GM23338 (cell line): ENCODE results near the gene TNFRSF8. TPM values are rescaled to one million over a fixed set of nuclear protein-coding genes. Genes with fewer than 3 reads are reported as not detected.

ENCODE experiments used
- ATAC-seq: fragments of 200-7000 bp; cut with Tn5 transposase; 3 replicates; pipeline ENCODE4 v1.9.1; 2020
- DNase-seq: peaks from one replicate; pipeline ENCODE4 v3.0.0-alpha.2; 2015; ENCODE audit warnings: low spot score
- H2AFZ ChIP-seq: fragments of 200-600 bp; sonication (generic); 2 replicates; pipeline ENCODE4 v1.8.0; 2016; ENCODE audit warnings: antibody characterized with exemption, mild to moderate bottlenecking, moderate library complexity
- H3F3A ChIP-seq: fragments of 200-600 bp; sonication (generic); replicated peaks from 2 replicates; pipeline ENCODE4 v1.8.0; 2017; ENCODE audit warnings: antibody characterized with exemption, mixed run types, low read depth
- H3K27ac ChIP-seq: fragments of 200-600 bp; sonication (generic); 2 replicates; pipeline ENCODE4 v1.6.1; 2016; ENCODE audit warnings: low read depth
- H3K27me3 ChIP-seq: fragments of 200-600 bp; sonication (generic); 2 replicates; pipeline ENCODE4 v1.8.0; 2016; ENCODE audit warnings: mild to moderate bottlenecking, mixed run types, moderate library complexity; ENCODE audit not compliant: insufficient read depth
- H3K36me3 ChIP-seq: fragments of 200-600 bp; sonication (generic); 2 replicates; pipeline ENCODE4 v1.8.0; 2016; ENCODE audit warnings: mild to moderate bottlenecking; ENCODE audit not compliant: insufficient read depth
- H3K4me1 ChIP-seq: fragments of 200-600 bp; sonication (generic); 2 replicates; pipeline ENCODE4 v1.8.0; 2016; ENCODE audit warnings: mild to moderate bottlenecking, moderate library complexity; ENCODE audit not compliant: insufficient read depth
- H3K4me2 ChIP-seq: fragments of 200-600 bp; sonication (generic); 2 replicates; pipeline ENCODE4 v1.7.1; 2017; ENCODE audit warnings: mixed run types
- H3K4me3 ChIP-seq: fragments of 200-600 bp; sonication (generic); 2 replicates; pipeline ENCODE4 v1.6.1; 2016; ENCODE audit warnings: mixed run types
- H3K79me2 ChIP-seq: fragments of 200-600 bp; sonication (generic); replicated peaks from 2 replicates; pipeline ENCODE4 v1.8.0; 2017; ENCODE audit warnings: mild to moderate bottlenecking; ENCODE audit not compliant: insufficient read depth
- H3K9me2 ChIP-seq: fragments of 200-600 bp; sonication (generic); 2 replicates; pipeline ENCODE4 v1.8.0; 2017; ENCODE audit not compliant: insufficient read depth
- H4K20me1 ChIP-seq: fragments of 200-600 bp; sonication (generic); replicated peaks from 2 replicates; pipeline ENCODE4 v1.8.0; 2017; ENCODE audit warnings: mild to moderate bottlenecking; ENCODE audit not compliant: insufficient read depth
- H3K27ac Mint-ChIP-seq: 2 replicates; pipeline ENCODE4 v1.8.0; 2020; ENCODE audit warnings: inconsistent platforms, mild to moderate bottlenecking, moderate library complexity, mixed read lengths
- H3K27me3 Mint-ChIP-seq: 3 replicates; pipeline ENCODE4 v1.8.0; 2022; ENCODE audit warnings: low read depth, mild to moderate bottlenecking, moderate library complexity, mixed read lengths, inconsistent platforms; ENCODE audit not compliant: insufficient read depth, poor library complexity
- H3K36me3 Mint-ChIP-seq: 3 replicates; pipeline ENCODE4 v1.8.0; 2021; ENCODE audit warnings: low read depth, mild to moderate bottlenecking, inconsistent platforms, moderate library complexity, mixed read lengths
- H3K4me1 Mint-ChIP-seq: 3 replicates; pipeline ENCODE4 v1.8.0; 2020; ENCODE audit warnings: mild to moderate bottlenecking, inconsistent platforms, mixed read lengths
- H3K4me3 Mint-ChIP-seq: 3 replicates; pipeline ENCODE4 v1.8.0; 2021; ENCODE audit warnings: moderate library complexity, mild to moderate bottlenecking, inconsistent platforms, mixed read lengths
- H3K9me3 Mint-ChIP-seq: 3 replicates; pipeline ENCODE4 v1.8.0; 2020; ENCODE audit warnings: moderate library complexity, mild to moderate bottlenecking, inconsistent platforms, mixed read lengths
- CREB1 ChIP-seq: fragments of 250-450 bp; sonication (Bioruptor Pico); IDR thresholded peaks from 2 replicates; pipeline ENCODE4 v1.5.0; 2020; ENCODE audit warnings: low read depth, mild to moderate bottlenecking, moderate library complexity
- CTCF ChIP-seq, 2 experiments: fragments of 200-600 bp in 1 of 2; sonication (generic) in 1 of 2; conservative IDR thresholded peaks; 2 replicates each; pipeline versions ENCODE4 v1.5.1 to v1.6.1; 2016 to 2017; ENCODE audit warnings: antibody characterized with exemption in 2 of 2, low read depth in 2 of 2, mild to moderate bottlenecking in 2 of 2, moderate library complexity in 1 of 2
- ETS1 ChIP-seq: IDR thresholded peaks from 2 replicates; pipeline ENCODE4 v1.6.1; 2016; ENCODE audit warnings: antibody characterized with exemption
- EZH2phosphoT487 ChIP-seq: fragments of 200-600 bp; sonication (generic); IDR thresholded peaks from one replicate; pipeline ENCODE4 v1.8.1; 2018; ENCODE audit warnings: antibody characterized with exemption; ENCODE audit not compliant: unreplicated experiment
- JUNB ChIP-seq: IDR thresholded peaks from one replicate; pipeline ENCODE4 v1.6.1; 2016; ENCODE audit warnings: antibody characterized with exemption; ENCODE audit not compliant: unreplicated experiment
- NANOG ChIP-seq: IDR thresholded peaks from 2 replicates; pipeline ENCODE4 v1.6.1; 2016; ENCODE audit warnings: antibody characterized with exemption, borderline replicate concordance
- REST ChIP-seq: IDR thresholded peaks from one replicate; pipeline ENCODE4 v1.6.1; 2018; ENCODE audit warnings: antibody characterized with exemption; ENCODE audit not compliant: unreplicated experiment
- STAT1 ChIP-seq: IDR thresholded peaks from one replicate; pipeline ENCODE4 v1.6.1; 2016; ENCODE audit warnings: antibody characterized with exemption; ENCODE audit not compliant: unreplicated experiment
- ZNF114 ChIP-seq: fragments of 250-450 bp; sonication (Bioruptor Pico); IDR thresholded peaks from 2 replicates; pipeline ENCODE4 v1.5.0; 2020; ENCODE audit warnings: mild to moderate bottlenecking, moderate library complexity
- ZNF331 ChIP-seq: fragments of 250-450 bp; sonication (Bioruptor Pico); IDR thresholded peaks from 2 replicates; pipeline ENCODE4 v1.5.0; 2020; ENCODE audit warnings: low read depth, mild to moderate bottlenecking, moderate library complexity
- ZNF462 ChIP-seq: fragments of 250-450 bp; sonication (Bioruptor Pico); IDR thresholded peaks from 2 replicates; pipeline ENCODE4 v1.5.0; 2020; ENCODE audit warnings: mild to moderate bottlenecking, moderate library complexity
- polyA plus RNA-seq: library from polyadenylated mRNA; unstranded; fragments of >200 nt; fragmentation: Nextera tagmentation; extraction: Ambion mirVana; gene quantifications from 2 replicates; pipeline ENCODE4 v1.2.1, GENCODE V29; 2016
- total RNA-seq: library from RNA; depleted of rRNA; stranded (reverse); fragments of >200 nt; shearing (Covaris generic); gene quantifications from 2 replicates; pipeline ENCODE4 v1.2.3, GENCODE V29; 2014

The TNFRSF8 gene
- total and polyA plus RNA-seq, 2 experiments from 2014 or later, result 11.7 to 28.2 TPM

- Histone ChIP-seq H3K27ac (no peak overlapping the region), H3K4me3 (no peak overlapping the region), H3K4me1 (no peaks in the 10 kb centered on the region), H3K27me3 (no peaks in the 10 kb centered on the region), H2AFZ (no peak overlapping the region), H4K20me1 (no peaks in the 10 kb centered on the region), H3K79me2 (no peaks in the 10 kb centered on the region), H3K36me3 (no peaks in the 10 kb centered on the region), H3F3A (no peaks in the 10 kb centered on the region), H3K4me2 (no peak overlapping the region), H3K9me2 (no peaks in the 10 kb centered on the region)
- H3K27me3 Mint-ChIP-seq, result peaks cover 3% of the 10 kb centered on the region
- no peak overlapping the region for H3K4me3 Mint-ChIP-seq
- DNase-seq (no peak), ATAC-seq (no peak; the same call in 2 of the 3 replicates)
- H3K4me1 Mint-ChIP-seq, result peaks cover 2% of the 10 kb centered on the region; the same call in 1 of the 3 replicates
- TF ChIP-seq NANOG, result no peak
- no peak for TF ChIP-seq STAT1
- TF ChIP-seq CREB1 (CRISPR knock-in tag), result no peak
- no peak for TF ChIP-seq ZNF114 (CRISPR knock-in tag)
- TF ChIP-seq ETS1, result no peak
- TF ChIP-seq ZNF462 (CRISPR knock-in tag), result no peak
- no peak for TF ChIP-seq CTCF (conservative IDR thresholded peaks at IDR 0.05; ENCODE audit: low read depth in 2 of 2)
- TF ChIP-seq JUNB, result no peak
- no peak for TF ChIP-seq EZH2phosphoT487
- no peak for TF ChIP-seq REST
- TF ChIP-seq ZNF331 (CRISPR knock-in tag), result no peak
- H3K27ac Mint-ChIP-seq, result no peak overlapping the region
- H3K36me3 Mint-ChIP-seq, result no peaks in the 10 kb centered on the region; the same call in 2 of the 3 replicates
- no peaks in the 10 kb centered on the region for H3K9me3 Mint-ChIP-seq
Measured at GRCh38 chr1:12138196-12139168, 75.4 kb downstream of the TNFRSF8 start.
